Measurements from ENCODE around the gene ATXN7. TPM values are rescaled to one million over a fixed set of nuclear protein-coding genes. Genes with fewer than 3 reads are reported as not detected.

Gene ATXN7
- total RNA-seq, 3 donors from 2014 or later (not counting 1 experiment from before 2014, with no cell fraction given): 126 to 176 (median 146) TPM

- no peak overlapping the region for H3K27ac ChIP-seq (ENCODE audit: low read length)
- no peak overlapping the region for H3K4me3 Mint-ChIP-seq
- peak overlapping the region; percentile 53 to 70 for H3K27ac Mint-ChIP-seq
- H3K9me3 Mint-ChIP-seq: no peaks in the 10 kb centered on the region
- H3K4me1 Mint-ChIP-seq: peaks cover 18 to 25% of the 10 kb centered on the region in 2 donors
- H3K9me3 ChIP-seq (ENCODE audit: control insufficient read depth, insufficient read depth, low read length): no peaks in the 10 kb centered on the region
- no peaks in the 10 kb centered on the region for H3K36me3 Mint-ChIP-seq
- H3K27me3 ChIP-seq (ENCODE audit: control insufficient read depth, insufficient read depth, low read length): no peaks in the 10 kb centered on the region
- intact Hi-C loops (cut with micrococcal nuclease): no loop called here
- H3K36me3 ChIP-seq (ENCODE audit: control insufficient read depth, insufficient read depth, low read length): no peaks in the 10 kb centered on the region
- ATAC-seq (peak in 2 of 3 donors; percentile 19 to 43), DNase-seq (no peak)
- peaks cover 4% of the 10 kb centered on the region for H3K4me1 ChIP-seq (ENCODE audit: control insufficient read depth, insufficient read depth, low read length)
- 21% methylated on average over 6 of the region's 6 CpGs for WGBS (ENCODE audit: insufficient coverage)
- TF ChIP-seq CTCF (IDR thresholded peaks at IDR 0.05): no peak
- H3K27me3 Mint-ChIP-seq (ENCODE audit: low read depth in 2 of 2): no peaks in the 10 kb centered on the region
- H3K4me3 ChIP-seq (ENCODE audit: low read length): no peak overlapping the region
Observed at GRCh38 chr3:63960048-63960711, 96.5 kb downstream of the ATXN7 start.

DNA sequence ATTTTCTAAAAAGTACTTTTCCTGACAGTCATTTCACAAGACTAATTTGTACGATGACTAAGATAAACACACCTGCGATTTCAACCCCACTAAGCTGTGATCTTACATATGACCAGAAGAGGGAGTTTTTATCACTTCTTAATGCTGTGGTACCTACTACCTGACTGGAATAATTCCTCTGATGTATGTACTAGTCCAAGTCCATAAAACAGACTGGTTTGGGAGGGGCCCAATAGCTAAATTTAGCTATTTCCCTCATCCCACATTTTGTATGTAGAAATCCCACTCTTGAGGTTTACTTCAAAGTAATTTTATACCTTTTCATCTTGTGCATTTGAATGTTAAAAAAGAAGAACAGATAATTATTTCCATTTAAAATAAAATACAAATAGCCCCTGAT, 98.2 kb downstream of the ATXN7 start:
- peaks cover 23 to 26% of the 10 kb centered on the region in 2 donors for H3K4me1 Mint-ChIP-seq

DNA sequence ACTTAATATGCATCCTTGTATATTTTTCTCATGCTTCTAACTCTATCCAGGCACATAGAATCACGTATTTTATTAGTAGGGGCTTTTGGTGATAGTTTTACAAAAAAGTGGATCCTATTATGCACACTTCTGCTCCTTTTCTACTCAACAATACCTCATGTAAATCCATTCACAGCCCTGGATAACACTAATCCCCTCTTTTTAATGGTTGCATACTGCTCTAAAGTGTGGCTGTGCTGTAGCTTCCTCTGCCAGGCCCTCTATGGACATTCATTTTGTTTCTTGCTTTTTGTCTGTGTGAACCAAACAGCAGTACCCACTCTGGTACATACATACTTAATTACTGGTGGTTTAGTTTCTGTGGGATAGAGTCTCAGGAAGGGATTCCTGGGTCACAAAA, 99.8 kb downstream of the ATXN7 start:
- no peaks in the 10 kb centered on the region for H3K9me3 Mint-ChIP-seq
- Histone ChIP-seq H3K36me3 (ENCODE audit: control insufficient read depth, insufficient read depth, low read length) (no peaks in the 10 kb centered on the region), H3K4me1 (ENCODE audit: control insufficient read depth, insufficient read depth, low read length) (peaks cover 15% of the 10 kb centered on the region), H3K27ac (ENCODE audit: low read length) (no peak overlapping the region), H3K4me3 (ENCODE audit: low read length) (no peak overlapping the region), H3K9me3 (ENCODE audit: control insufficient read depth, insufficient read depth, low read length) (no peaks in the 10 kb centered on the region), H3K27me3 (ENCODE audit: control insufficient read depth, insufficient read depth, low read length) (no peaks in the 10 kb centered on the region)
- no CpG with 5 or more reads among the region's 1 CpG for WGBS (ENCODE audit: insufficient coverage)
- intact Hi-C loops (cut with micrococcal nuclease): loop anchor here (2.0 kb wide), 1 partner anchor 15 kb away; no protein-coding TSS in a partner anchor
- H3K27me3 Mint-ChIP-seq (ENCODE audit: low read depth in 2 of 2): no peaks in the 10 kb centered on the region
- H3K27ac Mint-ChIP-seq: peak overlapping the region in 1 of 2 donors; percentile 39
- TF ChIP-seq CTCF (IDR thresholded peaks at IDR 0.05): no peak
- no peaks in the 10 kb centered on the region for H3K36me3 Mint-ChIP-seq
- DNase-seq: no peak
- ATAC-seq: no peak
- H3K4me1 Mint-ChIP-seq: peaks cover 39 to 41% of the 10 kb centered on the region in 2 donors
- H3K4me3 Mint-ChIP-seq: no peak overlapping the region

More for the DNA sequence above, 98.2 kb downstream of the ATXN7 start:
- peaks cover 6% of the 10 kb centered on the region for H3K4me1 ChIP-seq (ENCODE audit: control insufficient read depth, insufficient read depth, low read length)
- Mint-ChIP-seq H3K27me3 (ENCODE audit: low read depth in 2 of 2) (no peaks in the 10 kb centered on the region), H3K27ac (no peak overlapping the region), H3K4me3 (no peak overlapping the region), H3K9me3 (no peaks in the 10 kb centered on the region), H3K36me3 (no peaks in the 10 kb centered on the region)
- no peaks in the 10 kb centered on the region for H3K27me3 ChIP-seq (ENCODE audit: control insufficient read depth, insufficient read depth, low read length)
- no peak overlapping the region for H3K27ac ChIP-seq (ENCODE audit: low read length)
- ATAC-seq (peak; percentile 85 to 97 (median 96)), DNase-seq (peak in 1 of 2 donors; percentile 79)
- no peaks in the 10 kb centered on the region for H3K9me3 ChIP-seq (ENCODE audit: control insufficient read depth, insufficient read depth, low read length)
- H3K4me3 ChIP-seq (ENCODE audit: low read length): no peak overlapping the region
- WGBS (ENCODE audit: insufficient coverage): 0% methylated on average over 1 of the region's 2 CpGs
- peak; percentile 80 for TF ChIP-seq CTCF (IDR thresholded peaks at IDR 0.05)
- H3K36me3 ChIP-seq (ENCODE audit: control insufficient read depth, insufficient read depth, low read length): no peaks in the 10 kb centered on the region
- intact Hi-C loops (cut with micrococcal nuclease): loop anchor here (1.0 to 2.0 kb wide), 2 partner anchors 17 to 31 kb away; no protein-coding TSS in a partner anchor

Measured in natural killer cell (primary cell).